Measurements from ENCODE around the gene ZFY.

- TF ChIP-seq, protein P1, sequence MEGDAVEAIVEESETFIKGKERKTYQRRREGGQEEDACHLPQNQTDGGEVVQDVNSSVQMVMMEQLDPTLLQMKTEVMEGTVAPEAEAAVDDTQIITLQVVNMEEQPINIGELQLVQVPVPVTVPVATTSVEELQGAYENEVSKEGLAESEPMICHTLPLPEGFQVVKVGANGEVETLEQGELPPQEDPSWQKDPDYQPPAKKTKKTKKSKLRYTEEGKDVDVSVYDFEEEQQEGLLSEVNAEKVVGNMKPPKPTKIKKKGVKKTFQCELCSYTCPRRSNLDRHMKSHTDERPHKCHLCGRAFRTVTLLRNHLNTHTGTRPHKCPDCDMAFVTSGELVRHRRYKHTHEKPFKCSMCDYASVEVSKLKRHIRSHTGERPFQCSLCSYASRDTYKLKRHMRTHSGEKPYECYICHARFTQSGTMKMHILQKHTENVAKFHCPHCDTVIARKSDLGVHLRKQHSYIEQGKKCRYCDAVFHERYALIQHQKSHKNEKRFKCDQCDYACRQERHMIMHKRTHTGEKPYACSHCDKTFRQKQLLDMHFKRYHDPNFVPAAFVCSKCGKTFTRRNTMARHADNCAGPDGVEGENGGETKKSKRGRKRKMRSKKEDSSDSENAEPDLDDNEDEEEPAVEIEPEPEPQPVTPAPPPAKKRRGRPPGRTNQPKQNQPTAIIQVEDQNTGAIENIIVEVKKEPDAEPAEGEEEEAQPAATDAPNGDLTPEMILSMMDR (IDR thresholded peaks at IDR 0.05 in 2 of 3, conservative IDR thresholded peaks at IDR 0.05 in 1 of 3; ENCODE audit: borderline replicate concordance in 1 of 3, insufficient read depth in 1 of 3, low read depth in 2 of 3, low read length in 2 of 3): no peak
- TF ChIP-seq POLR2A (IDR thresholded peaks at IDR 0.05; ENCODE audit: borderline replicate concordance, extremely low read depth, insufficient read depth, insufficient read length) (no peak), TCF7L2 (IDR thresholded peaks at IDR 0.05; ENCODE audit: borderline replicate concordance, extremely low read depth, insufficient read depth, insufficient read length) (no peak), YY1 (IDR thresholded peaks at IDR 0.05; ENCODE audit: extremely low read depth, insufficient replicate concordance, low read depth, low read length) (no peak), ZNF274 (IDR thresholded peaks at IDR 0.05; ENCODE audit: low read depth, low read length) (no peak), EZH2phosphoT487 (IDR thresholded peaks at IDR 0.05; ENCODE audit: borderline replicate concordance) (no peak)
Measured at GRCh38 chrY:3003846-3004245, 68.7 kb downstream of the ZFY start.

All from HCT116 (cell line).